Measurements from ENCODE around the gene ASTE1. TPM values are rescaled to one million over a fixed set of nuclear protein-coding genes. Genes with fewer than 3 reads are reported as not detected.

Gene ASTE1
- total and polyA plus RNA-seq, 9 of the 15 experiments (the other 6 are each of a cell fraction or from before 2014, with no cell fraction given) = 3.5 to 12.1 (median 6.9) TPM

GRCh38 chr3:131072099-131072559 lies 45.5 kb upstream of the ASTE1 start (continued):
- TF ChIP-seq CLOCK (CRISPR knock-in tag; IDR thresholded peaks at IDR 0.05; ENCODE audit: borderline replicate concordance) = no peak
- TF ChIP-seq PKNOX1 (IDR thresholded peaks at IDR 0.05) = peak; percentile 40
- TF ChIP-seq REST (IDR thresholded peaks at IDR 0.05; ENCODE audit: borderline replicate concordance) = 0 out of 2 replicates have a peak, but pooled peaks have one; percentile 11
- no peak for TF ChIP-seq REST (CRISPR knock-in tag; IDR thresholded peaks at IDR 0.05; ENCODE audit: low read depth)
- no peak for TF ChIP-seq ZBTB49 (CRISPR knock-in tag; IDR thresholded peaks at IDR 0.05; ENCODE audit: borderline replicate concordance)
- no peak for TF ChIP-seq ZNF511 (CRISPR knock-in tag; IDR thresholded peaks at IDR 0.05)
- TF ChIP-seq VEZF1 (CRISPR knock-in tag; IDR thresholded peaks at IDR 0.05) = peak; percentile 72
- TF ChIP-seq DLX4 (CRISPR knock-in tag; IDR thresholded peaks at IDR 0.05) = no peak
- TF ChIP-seq PTBP1 (IDR thresholded peaks at IDR 0.05; ENCODE audit: low read depth, low read length) = no peak

All from K562 (cell line).